HepG2 (cell line): ENCODE results near the gene VRK3. TPM values are rescaled to one million over a fixed set of nuclear protein-coding genes. Genes with fewer than 3 reads are reported as not detected.

ENCODE experiments used
- CREB3 ChIP-seq: sonication (generic); formaldehyde crosslinking; IDR thresholded peaks from 2 replicates; pipeline ENCODE4 v1.5.0; 2020; ENCODE audit warnings: missing genetic modification reagents
- FOXK2 ChIP-seq: fragments of 450-650 bp; IDR thresholded peaks from 2 replicates; pipeline ENCODE4 v1.6.1; 2016
- FOXP1 ChIP-seq, 2 experiments: fragments of 450-650 bp in 1 of 2; IDR thresholded peaks; 2 replicates each; pipeline ENCODE4 v1.6.1; 2017 to 2018; ENCODE audit warnings: antibody characterized with exemption in 1 of 2
- GABPB1 ChIP-seq: IDR thresholded peaks from 2 replicates; pipeline ENCODE4 v1.6.1; 2016; ENCODE audit warnings: mild to moderate bottlenecking, missing genetic modification reagents, moderate library complexity, missing compliant biosample characterization
- GRHL1 ChIP-seq: sonication (generic); formaldehyde crosslinking; conservative IDR thresholded peaks from 2 replicates; pipeline ENCODE4 v1.8.0; 2022; ENCODE audit warnings: missing genetic modification reagents
- NFYC ChIP-seq: IDR thresholded peaks from 2 replicates; pipeline ENCODE4 v1.6.1; 2016; ENCODE audit warnings: missing genetic modification reagents, missing compliant biosample characterization
- RARG ChIP-seq: sonication (generic); formaldehyde crosslinking; IDR thresholded peaks from 2 replicates; pipeline ENCODE4 v1.4.0; 2020; ENCODE audit warnings: low read depth, mild to moderate bottlenecking, missing genetic modification reagents
- SRY ChIP-seq: sonication (generic); formaldehyde crosslinking; IDR thresholded peaks from 2 replicates; pipeline ENCODE4 v1.8.0; 2022; ENCODE audit warnings: mild to moderate bottlenecking, missing genetic modification reagents
- TBX3 ChIP-seq: fragments of 450-650 bp; IDR thresholded peaks from 2 replicates; pipeline ENCODE4 v1.6.1; 2017; ENCODE audit warnings: antibody characterized with exemption, mild to moderate bottlenecking, inconsistent platforms, borderline replicate concordance
- UBTF ChIP-seq: sonication (generic); formaldehyde crosslinking; IDR thresholded peaks from 2 replicates; pipeline ENCODE4 v1.4.0; 2020; ENCODE audit warnings: mild to moderate bottlenecking, missing genetic modification reagents
- ZNF331 ChIP-seq: sonication (generic); formaldehyde crosslinking; IDR thresholded peaks from 2 replicates; pipeline ENCODE4 v1.4.0; 2020; ENCODE audit warnings: missing genetic modification reagents
- polyA plus RNA-seq, 8 experiments: library from polyadenylated mRNA; depleted of rRNA in 3 of 8; stranded (reverse) in 7 of 8; unstranded in 1 of 8; fragments of >200 nt; fragmentation: Illumina TruSeq in 4 of 8; extraction: Trizol in 4 of 8; gene quantifications; 2 replicates each; pipeline versions ENCODE4 v1.2.1 to v1.2.3, GENCODE V29; 2011 to 2016; ENCODE audit warnings: low read depth in 4 of 8, missing spikeins in 1 of 8, mixed read lengths in 1 of 8; ENCODE audit not compliant: insufficient read depth in 1 of 8
- total RNA-seq, 5 experiments: library from RNA; depleted of rRNA; stranded (reverse); fragments of >200 nt; fragmentation: Illumina TruSeq; extraction: Trizol; gene quantifications; 2 replicates each; pipeline ENCODE4 v1.2.3, GENCODE V29; 2016; ENCODE audit warnings: low read depth in 1 of 5
- TF ChIP-seq, protein P1 (sequence below): sonication (generic); formaldehyde crosslinking; IDR thresholded peaks from 2 replicates; pipeline ENCODE4 v1.5.0; 2020; ENCODE audit warnings: mild to moderate bottlenecking, missing genetic modification reagents
- TF ChIP-seq, protein P2 (sequence below): sonication (generic); formaldehyde crosslinking; IDR thresholded peaks from 2 replicates; pipeline ENCODE4 v1.5.1; 2020; ENCODE audit warnings: mild to moderate bottlenecking, missing genetic modification reagents, moderate library complexity
- TF ChIP-seq, protein P3 (sequence below): sonication (generic); formaldehyde crosslinking; IDR thresholded peaks from 2 replicates; pipeline ENCODE4 v1.5.0; 2020; ENCODE audit warnings: missing genetic modification reagents, mild to moderate bottlenecking, borderline replicate concordance

The VRK3 gene
- total and polyA plus RNA-seq, 2 of the 13 experiments (the other 11 are each of a cell fraction or from before 2014, with no cell fraction given) = 23.8 to 28.3 TPM

DNA sequence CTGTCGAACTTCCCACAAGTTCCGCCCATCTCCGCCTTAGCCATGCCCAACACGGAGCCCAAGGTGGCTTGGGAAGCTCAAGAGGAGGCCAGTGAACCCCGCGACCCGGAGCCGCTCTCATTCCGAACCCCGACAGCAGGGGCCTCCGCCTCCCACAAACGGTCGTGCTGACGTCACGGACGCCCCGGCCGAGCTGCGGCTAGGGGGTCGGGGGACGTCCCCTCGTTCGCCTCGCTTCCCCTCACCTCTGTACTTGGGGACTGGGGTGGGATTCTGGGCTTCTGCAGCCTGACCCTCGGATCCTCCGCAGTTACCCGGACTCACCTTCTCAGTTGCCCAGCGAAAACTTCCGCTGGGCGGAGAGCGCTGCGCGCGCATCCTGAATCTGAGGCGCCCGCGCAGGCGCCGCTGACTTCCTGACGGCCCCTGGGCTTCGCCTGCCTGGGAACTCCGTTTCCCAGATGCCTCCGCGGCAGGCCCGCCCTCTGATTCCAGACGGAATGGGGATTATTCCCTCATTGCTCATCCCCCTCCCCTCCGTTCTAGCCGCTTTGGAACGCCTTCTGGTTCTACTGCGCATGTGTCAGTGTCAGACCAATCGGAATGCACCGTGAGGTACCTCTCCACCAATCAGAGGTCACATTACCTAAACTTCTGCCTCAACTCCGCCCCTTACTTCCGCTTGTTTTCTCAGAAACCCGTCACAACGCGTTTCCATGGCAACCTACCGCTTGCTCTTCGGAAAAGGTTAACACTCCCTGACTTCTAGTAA is at the start of gene VRK3 (continued):
- TF ChIP-seq, protein P1, sequence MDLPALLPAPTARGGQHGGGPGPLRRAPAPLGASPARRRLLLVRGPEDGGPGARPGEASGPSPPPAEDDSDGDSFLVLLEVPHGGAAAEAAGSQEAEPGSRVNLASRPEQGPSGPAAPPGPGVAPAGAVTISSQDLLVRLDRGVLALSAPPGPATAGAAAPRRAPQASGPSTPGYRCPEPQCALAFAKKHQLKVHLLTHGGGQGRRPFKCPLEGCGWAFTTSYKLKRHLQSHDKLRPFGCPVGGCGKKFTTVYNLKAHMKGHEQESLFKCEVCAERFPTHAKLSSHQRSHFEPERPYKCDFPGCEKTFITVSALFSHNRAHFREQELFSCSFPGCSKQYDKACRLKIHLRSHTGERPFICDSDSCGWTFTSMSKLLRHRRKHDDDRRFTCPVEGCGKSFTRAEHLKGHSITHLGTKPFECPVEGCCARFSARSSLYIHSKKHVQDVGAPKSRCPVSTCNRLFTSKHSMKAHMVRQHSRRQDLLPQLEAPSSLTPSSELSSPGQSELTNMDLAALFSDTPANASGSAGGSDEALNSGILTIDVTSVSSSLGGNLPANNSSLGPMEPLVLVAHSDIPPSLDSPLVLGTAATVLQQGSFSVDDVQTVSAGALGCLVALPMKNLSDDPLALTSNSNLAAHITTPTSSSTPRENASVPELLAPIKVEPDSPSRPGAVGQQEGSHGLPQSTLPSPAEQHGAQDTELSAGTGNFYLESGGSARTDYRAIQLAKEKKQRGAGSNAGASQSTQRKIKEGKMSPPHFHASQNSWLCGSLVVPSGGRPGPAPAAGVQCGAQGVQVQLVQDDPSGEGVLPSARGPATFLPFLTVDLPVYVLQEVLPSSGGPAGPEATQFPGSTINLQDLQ (CRISPR knock-in tag) = no peak
- no peak for TF ChIP-seq FOXP1 (IDR thresholded peaks at IDR 0.05)
- no peak for TF ChIP-seq FOXP1 (CRISPR knock-in tag; IDR thresholded peaks at IDR 0.05)
- no peak for TF ChIP-seq GRHL1
- no peak for TF ChIP-seq TBX3
- TF ChIP-seq NFYC (CRISPR knock-in tag) = peak; percentile 89
- peak; percentile 61; the same call in 1 of the 2 replicates for TF ChIP-seq SRY (CRISPR knock-in tag)
- TF ChIP-seq UBTF (CRISPR knock-in tag) = peak; percentile 48; the same call in 1 of the 2 replicates
- TF ChIP-seq, protein P2, sequence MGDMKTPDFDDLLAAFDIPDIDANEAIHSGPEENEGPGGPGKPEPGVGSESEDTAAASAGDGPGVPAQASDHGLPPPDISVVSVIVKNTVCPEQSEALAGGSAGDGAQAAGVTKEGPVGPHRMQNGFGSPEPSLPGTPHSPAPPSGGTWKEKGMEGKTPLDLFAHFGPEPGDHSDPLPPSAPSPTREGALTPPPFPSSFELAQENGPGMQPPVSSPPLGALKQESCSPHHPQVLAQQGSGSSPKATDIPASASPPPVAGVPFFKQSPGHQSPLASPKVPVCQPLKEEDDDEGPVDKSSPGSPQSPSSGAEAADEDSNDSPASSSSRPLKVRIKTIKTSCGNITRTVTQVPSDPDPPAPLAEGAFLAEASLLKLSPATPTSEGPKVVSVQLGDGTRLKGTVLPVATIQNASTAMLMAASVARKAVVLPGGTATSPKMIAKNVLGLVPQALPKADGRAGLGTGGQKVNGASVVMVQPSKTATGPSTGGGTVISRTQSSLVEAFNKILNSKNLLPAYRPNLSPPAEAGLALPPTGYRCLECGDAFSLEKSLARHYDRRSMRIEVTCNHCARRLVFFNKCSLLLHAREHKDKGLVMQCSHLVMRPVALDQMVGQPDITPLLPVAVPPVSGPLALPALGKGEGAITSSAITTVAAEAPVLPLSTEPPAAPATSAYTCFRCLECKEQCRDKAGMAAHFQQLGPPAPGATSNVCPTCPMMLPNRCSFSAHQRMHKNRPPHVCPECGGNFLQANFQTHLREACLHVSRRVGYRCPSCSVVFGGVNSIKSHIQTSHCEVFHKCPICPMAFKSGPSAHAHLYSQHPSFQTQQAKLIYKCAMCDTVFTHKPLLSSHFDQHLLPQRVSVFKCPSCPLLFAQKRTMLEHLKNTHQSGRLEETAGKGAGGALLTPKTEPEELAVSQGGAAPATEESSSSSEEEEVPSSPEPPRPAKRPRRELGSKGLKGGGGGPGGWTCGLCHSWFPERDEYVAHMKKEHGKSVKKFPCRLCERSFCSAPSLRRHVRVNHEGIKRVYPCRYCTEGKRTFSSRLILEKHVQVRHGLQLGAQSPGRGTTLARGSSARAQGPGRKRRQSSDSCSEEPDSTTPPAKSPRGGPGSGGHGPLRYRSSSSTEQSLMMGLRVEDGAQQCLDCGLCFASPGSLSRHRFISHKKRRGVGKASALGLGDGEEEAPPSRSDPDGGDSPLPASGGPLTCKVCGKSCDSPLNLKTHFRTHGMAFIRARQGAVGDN = no peak
- TF ChIP-seq CREB3 (CRISPR knock-in tag) = no peak
- TF ChIP-seq, protein P3, sequence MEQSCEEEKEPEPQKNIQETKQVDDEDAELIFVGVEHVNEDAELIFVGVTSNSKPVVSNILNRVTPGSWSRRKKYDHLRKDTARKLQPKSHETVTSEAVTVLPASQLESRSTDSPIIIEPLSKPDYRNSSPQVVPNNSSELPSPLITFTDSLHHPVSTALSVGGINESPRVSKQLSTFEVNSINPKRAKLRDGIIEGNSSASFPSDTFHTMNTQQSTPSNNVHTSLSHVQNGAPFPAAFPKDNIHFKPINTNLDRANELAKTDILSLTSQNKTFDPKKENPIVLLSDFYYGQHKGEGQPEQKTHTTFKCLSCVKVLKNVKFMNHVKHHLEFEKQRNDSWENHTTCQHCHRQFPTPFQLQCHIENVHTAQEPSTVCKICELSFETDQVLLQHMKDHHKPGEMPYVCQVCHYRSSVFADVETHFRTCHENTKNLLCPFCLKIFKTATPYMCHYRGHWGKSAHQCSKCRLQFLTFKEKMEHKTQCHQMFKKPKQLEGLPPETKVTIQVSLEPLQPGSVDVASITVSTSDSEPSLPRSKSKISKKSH (CRISPR knock-in tag) = peak; percentile 61; the same call in 1 of the 2 replicates
- no peak for TF ChIP-seq RARG
- TF ChIP-seq ZNF331 (CRISPR knock-in tag) = no peak
- TF ChIP-seq GABPB1 = peak; percentile 62; the same call in 1 of the 2 replicates
- peak; percentile 75; the same call in 1 of the 2 replicates for TF ChIP-seq FOXK2
